Activated T-helper 1 cell treated with Interleukin-2 at 50 U/mL for 16 hours (primary cell): ENCODE data around the gene RNF212.
"Not testable (repeated sequence)": the region's sequence is repeated elsewhere in the genome, so short reads cannot be mapped to it uniquely, and the experiment has no call there.

Experiments
- DNase-seq: peaks from one replicate; pipeline ENCODE4 v3.0.0-alpha.2; 2020; ENCODE audit warnings: low read depth

RNF212 gene

DNA sequence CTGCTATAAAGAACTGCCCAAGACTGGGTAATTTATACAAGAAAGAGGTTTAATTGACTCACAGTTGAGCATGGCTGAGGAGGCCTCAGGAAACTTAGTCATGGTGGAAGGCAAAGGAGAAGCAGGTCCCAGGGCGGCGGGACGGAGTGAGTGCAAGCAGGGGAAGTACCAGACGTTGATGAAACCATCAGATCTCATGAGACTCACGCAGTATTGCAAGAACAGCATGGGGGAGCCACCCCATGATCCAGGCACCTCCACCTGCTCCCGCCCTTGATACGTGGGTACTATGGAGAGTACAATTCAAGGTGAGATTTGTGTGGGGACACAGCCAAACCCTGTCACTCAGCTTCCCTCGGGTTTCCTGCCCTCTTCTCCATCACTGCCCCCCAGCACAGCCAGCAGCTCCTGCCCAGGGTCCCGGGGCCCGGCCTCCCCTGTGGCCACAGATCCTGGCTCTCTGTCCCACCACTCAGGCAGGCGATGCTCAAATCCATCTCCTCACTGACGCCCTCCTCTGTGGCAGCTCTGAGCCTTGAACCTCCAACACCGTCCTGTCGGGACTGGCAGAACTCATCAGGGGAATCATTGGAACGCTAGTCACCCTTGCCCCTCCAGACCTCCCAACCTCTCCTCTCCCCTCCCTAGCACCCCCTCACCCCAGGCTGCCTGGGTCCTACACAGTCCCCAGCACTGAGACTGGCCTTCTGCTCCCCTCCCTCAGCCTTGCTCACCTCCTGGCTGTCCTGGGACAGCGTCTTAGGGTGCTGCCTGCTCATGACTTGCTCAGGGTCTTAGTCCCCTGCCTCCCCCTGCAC lies 64.4 kb downstream of the RNF212 start:
- no peak for DNase-seq

DNA sequence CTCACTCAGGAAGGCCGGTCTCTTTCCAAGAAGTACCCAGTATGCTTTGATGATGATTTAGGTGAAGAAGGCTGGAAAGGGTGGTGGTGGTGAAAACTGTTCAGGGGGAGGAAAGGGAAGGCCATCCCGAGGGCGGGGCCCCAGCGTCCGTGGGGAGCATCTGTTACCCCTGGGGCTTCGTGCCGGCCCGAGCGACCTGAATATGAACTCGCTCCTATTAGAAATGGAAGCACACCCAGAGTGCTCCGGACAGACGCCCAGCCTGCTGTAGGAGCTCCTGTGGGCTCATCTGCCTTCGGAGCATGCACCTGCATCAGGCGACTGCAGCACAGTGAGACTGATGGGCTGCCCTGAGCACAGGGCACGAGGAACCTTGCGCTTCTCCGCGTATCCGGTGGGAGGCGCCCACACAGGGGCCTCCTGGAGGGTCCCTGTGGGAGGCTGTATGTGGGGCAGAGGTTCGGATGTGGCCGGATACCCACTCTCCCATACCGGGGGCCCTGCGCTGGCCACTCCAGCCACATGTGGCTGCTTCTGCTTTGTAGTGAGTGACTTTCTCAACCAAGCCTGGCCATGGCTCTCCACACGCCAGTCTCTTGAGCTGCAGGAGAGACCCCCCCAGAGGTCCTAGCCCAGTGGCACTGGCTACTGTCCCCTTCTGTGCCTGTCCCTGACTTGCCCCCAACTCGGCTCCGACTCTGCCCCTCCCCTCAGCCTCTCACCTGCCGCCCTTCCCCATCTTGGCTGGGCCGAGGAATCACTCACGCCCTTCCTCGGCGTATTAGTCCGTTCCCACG lies 65.2 kb downstream of the RNF212 start:
- DNase-seq, result no peak

DNA sequence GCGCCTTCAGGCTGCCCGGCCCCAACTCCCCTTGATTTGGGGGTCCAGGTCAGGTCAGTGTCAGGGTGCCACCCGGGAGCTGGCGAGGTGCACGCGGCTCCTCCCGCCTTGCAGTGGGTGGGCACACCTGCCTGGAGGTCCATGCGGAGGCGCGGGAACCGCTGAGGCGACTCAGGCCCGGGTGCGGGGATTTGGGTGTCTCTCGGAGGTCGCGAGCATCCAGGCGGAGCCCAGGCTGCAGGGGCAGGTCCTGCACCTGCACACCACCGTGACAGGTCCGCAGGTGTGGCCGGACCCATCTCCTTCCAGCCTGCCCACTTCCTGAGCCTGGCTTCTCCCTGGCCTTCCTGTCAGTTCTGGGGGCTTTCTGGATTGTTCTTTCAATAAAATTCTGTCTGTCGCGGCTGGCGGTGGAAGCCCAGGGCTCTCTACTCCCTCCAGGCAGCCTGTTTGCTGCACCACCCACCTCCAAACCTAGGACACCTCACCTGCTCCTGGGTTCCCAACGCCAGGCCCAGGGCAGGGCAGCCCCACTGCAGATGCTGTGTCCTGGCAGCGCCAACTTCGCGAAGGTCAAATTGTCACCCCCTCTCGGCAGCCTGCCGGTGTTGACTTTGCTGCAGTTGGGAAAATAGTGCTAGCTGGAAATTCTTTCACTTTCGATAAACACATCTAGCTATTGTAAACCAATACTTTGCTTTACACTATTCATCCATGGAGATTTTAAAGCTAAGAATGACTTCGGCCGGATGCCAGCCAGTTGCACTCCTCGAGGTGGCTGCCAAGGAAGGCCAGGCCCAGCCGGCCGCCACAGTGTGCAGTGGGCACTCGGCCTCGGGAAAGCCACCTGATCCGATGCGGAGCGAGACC lies 66.0 kb downstream of the RNF212 start:
- DNase-seq, result no peak

DNA sequence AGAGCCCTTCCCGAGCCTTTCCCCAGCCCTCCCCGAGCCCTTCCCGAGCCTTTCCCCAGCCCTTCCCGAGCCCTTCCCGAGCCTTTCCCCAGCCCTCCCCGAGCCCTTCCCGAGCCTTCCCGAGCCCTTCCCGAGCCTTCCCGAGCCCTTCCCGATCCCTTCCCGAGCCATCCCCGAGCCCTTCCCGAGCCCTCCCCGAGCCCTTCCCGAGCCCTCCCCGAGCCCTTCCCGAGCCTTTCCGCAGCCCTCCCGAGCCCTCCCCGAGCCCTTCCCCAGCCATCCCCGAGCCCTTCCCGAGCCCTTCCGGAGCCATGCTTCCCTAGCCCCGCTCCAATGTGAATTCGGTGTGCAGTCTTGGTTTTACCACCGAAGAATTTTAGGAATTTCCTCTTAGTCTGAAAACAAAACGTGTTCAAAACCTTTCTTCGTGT lies 66.8 kb downstream of the RNF212 start:
- DNase-seq, result not testable (repeated sequence)

DNA sequence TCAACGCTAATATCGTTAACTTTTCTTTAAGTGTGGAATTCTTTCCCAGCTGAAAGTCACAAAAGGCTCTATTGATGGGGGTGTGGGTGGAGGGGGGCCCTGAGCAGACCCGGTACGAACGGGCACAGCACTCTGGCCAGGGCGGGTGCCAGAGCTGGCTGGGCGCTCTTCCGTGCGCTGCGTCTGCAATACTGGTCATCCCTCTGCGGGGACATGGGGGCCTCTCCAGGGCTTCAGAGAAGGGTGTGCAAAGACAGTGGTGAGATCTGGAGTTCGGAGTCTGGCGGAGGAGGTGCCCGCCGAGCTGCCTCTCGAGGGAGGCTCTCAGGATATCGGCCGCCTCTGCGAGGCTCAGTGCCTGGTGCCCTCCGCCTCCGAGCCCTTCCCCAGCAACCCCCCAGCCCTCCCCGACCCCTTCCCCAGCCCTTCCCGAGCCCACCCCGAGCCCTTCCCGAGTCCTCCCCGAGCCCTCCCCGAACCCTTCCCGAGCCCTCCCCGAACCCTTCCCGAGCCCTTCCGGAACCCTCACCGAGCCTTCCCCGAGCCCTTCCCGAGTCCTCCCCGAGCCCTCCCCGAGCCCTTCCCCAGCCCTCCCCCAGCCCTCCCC lies 67.7 kb downstream of the RNF212 start:
- DNase-seq, result no peak

DNA sequence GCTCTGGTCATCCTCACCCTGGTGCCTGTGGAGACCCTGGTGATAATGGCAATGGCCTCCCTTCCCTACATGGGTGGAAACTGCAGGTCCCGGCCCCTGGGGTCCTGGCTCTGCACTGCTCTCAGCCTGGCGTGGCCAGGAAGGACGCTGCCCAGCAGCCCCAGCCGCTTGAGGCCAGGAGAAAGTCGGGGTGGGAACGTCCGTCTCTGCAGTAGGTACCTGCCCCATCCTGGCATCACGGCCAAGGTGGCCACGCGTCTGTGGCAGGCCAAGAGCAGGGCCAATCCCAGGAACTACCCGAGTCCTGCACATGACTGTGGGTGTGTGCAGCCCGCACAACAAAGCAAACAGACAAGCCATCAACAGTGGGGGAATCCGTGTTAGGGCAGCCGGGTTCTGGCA lies 68.2 kb downstream of the RNF212 start:
- no peak for DNase-seq

DNA sequence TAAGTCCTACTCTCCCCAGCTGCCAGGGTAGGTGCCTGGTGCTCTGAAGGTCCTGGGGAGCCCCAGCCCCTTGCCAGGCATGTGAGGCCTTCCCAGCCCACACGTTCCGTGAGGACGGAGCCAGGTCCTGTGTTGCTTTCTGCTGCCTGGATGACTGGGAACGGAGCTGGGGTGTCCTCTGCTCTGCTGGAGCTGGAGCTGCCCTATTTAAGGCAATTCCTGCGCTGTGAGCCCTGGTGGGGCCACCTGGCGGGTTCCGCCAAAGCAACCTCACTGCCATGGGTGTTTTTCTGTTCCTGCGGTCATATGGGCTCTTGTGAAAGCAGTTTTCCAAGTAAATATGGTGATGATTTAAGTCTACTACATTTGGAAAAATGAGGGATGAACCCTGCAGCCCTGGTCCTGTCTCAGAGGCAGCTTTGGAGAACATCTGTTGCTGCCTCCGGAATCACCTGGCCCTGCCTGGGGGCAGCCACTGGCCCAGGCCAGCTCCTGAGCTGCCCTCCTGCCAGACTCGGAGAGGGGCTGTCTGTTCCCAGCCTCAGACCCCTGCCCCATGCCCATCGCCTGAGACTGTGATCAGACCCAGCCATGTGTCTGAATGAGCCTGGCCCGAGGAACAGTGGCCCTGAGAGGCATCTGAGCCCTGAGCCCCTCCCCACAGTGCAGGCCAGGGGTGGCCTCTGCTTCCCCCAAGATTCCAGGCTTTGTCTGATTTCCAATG lies 68.7 kb downstream of the RNF212 start:
- no peak for DNase-seq

DNA sequence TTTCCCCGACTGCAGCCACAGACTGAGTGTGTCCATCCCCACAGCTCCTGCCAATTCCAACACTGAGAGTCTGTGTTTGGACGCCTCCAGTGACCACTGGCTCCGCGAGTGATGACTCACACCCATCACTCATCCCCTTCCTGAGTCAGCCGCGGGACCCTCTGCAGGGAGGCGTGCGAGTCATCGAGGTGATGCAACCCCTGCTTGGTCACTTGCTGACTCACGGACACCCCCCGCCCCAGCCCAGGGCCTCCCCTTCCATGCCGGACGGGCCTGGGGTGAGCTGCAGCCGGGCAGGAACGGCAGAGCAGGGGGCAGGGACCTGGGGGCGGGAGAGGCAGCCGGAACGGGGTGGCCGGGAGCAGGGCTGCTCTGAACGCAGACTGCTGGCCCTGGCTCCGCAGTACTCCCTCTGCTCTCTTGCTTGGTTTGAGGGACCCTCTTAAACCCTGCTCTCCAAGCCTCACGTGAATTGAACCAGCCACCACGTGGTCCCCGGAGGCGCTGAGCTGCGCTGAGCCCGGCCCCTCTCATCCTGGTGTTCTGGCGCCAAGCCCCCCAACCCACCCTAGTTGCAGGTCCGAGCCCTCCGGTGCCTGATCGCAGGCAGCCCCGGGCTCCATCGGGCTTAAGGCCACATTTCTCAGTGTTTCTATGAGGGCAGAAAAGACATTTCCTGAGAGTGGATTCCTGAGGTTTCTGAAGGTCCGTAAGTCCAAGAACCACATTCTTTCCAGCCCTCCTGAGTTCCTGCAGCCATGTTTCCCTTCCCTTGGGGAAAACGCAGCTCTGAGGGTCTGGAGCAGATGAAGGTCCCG lies 69.5 kb downstream of the RNF212 start:
- DNase-seq, result no peak

DNA sequence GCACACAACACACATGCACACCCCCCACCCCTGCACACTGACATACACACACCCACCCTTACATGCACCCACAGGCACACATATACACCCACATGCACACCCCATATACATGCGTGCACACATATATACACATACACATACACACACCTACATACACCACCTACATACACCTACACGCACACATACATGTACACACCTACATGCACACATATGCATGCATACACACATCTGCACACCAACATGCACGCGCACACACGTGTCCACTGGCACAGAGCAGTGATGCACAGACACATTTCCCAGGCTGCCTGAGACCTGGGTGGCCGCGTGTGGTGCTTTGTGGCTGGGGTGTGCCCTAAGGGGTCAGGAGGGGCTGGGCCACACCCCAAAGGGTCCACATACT lies 70.2 kb downstream of the RNF212 start:
- DNase-seq, result no peak

DNA sequence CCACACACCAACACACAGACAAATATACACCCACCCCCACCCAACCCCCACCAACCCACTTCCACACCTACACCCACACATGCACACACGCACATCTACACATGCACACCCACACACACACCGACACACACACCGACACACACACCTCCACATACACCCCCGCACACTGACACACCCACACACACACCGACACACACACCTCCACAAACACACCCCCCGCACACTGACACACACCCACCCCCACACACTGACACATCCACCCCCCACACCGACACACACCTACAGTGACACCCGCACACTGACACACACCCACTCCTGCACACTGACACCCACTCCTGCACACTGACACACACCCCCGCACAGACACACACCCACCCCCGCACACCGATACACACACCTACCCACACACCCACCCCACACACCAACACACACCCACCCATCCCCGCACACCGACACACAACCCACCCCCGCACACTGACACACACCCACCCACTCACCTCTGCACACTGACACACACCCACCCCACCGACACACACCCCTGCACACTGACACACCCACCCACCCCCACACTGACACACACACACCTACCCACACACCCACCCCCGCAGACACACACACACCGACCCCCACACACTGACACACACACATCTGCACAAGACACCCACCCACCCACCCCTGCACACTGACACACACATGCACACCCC lies 70.9 kb downstream of the RNF212 start:
- DNase-seq, result no peak

DNA sequence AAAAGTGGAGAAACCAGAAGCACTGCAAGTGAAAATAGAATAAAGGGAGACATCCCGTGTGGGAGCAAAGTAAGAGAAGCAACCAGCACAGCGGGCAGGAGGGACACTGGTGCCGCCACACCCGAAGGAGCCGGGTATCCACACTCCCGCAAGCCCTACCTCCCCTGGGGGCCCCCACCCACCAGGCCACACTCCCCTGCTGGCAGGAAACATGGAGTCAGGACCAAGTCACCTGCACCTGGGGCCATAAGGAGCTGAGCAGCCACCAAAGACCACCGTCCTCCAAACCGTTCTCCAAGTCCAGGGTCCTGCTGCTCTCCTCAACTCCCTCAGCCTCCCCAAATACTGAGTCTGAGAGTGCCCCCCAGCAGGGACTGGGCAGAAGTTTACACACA lies 71.4 kb downstream of the RNF212 start:
- no peak for DNase-seq

DNA sequence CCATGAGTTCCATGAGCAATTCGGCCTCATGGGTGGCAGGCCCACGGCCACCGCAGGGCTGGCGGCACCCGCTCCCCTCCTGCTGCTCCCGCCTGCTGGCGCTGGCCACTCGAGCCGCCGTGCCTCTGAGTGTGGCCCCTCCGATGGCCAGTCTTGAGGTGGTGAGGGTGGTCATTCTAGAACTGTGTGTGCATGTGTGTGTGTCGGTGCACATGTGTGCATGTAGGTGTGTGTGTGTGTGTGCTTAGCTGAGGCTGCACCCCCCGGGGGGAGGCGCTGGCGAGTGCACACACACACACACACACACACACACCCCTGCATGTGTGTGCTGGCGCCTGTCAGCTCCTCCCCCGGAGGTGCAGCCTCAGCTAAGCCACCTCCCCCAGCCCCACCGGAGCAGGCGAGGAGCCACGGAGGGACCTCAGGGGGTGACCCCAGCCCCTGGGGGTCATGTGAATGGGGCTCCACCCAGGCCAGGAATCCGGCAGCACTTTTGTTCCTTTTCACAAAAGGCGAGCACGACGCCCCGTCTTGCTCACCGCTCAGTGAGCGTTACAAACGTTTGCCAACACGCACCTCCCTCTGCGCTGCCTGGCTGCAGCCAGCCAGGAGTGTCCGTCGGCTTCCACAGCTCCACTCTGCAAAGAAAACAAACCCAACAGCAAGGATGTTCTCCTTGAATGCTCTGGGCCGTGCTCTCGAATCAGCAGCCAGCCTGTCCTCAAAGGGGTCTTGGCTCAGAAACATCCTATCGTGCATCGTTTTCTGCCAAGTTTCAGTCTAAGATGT lies 72.0 kb downstream of the RNF212 start:
- DNase-seq, result no peak

DNA sequence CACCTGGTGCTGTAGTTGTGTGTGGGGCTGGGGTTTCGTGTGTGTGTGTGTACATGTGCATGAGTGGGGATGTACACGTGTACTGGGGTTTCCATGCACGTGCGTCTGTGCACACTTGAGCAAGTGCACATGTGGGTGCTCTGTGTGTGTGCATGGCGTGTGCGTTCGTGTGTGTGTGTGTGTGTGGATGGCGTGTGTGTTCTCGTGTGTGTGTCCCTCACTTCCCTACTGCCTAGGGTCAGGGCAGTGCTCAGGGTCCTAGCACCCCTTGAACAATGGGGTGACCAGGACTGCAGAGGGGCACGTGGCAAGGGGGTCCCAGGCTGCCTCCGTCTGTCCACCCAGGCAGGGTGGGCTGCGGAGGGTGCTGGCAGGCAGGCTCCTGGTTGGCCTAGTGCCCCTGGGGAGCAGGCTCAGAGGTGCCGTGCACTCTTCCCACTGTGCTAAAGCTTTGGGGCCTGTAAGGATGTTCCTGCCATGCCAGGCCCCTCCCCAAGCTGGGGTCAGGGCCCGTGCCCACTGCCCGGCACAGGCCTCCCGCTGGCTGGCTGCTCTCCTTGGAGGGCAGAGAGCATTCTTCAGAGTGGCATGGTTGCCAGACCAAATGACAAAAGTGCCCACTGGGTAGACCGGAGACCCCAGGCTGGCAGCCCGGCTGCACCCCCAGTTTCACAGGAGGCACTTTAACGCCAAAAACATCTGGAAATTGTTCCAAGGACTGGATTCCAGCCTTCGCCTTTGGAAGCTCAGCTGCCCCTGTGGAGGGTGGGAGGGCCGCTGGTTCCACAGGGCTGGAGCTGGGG lies 72.8 kb downstream of the RNF212 start:
- DNase-seq, result no peak

DNA sequence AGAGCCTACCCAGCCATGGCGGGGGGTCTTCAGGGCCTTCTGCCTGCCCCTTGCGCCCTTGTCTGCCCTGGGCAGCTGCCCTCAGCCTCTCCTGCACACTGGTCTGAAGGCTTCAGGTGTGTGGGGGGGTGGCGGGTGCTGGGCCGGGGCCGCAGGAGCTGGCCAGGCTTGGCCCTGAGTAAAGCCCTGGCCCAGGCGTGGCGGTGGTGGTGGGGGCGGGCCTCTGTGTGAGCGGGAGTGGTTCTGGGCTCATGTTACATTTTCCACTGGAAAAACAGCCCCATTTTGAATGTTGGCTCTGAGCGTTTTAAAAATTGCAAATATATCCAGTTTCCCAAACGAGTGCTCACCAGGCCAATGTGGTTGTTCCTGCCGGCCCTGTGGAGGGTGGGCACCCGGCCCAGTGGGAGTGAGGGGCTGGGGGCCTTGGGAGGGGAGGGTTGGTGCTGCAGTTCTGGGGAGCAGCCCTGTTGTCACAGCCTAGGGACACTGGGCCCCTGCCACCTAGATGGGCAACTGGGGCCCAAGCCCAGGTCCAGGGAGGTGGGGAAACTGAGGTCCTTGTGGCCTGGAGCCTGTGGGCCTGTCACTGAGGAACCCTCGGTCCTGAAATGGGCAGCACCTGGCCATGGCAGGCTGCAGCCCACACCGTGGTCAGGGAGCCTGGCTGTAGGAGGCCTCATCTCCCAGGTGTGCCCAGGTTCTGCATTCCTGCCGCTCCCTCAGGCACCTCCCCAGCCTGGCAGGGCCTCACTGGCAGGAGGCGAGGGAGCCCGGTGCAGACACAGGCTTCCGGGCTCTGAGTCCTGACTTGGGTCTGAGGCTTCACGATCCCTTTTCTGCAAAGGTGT lies 73.6 kb downstream of the RNF212 start:
- DNase-seq, result no peak

DNA sequence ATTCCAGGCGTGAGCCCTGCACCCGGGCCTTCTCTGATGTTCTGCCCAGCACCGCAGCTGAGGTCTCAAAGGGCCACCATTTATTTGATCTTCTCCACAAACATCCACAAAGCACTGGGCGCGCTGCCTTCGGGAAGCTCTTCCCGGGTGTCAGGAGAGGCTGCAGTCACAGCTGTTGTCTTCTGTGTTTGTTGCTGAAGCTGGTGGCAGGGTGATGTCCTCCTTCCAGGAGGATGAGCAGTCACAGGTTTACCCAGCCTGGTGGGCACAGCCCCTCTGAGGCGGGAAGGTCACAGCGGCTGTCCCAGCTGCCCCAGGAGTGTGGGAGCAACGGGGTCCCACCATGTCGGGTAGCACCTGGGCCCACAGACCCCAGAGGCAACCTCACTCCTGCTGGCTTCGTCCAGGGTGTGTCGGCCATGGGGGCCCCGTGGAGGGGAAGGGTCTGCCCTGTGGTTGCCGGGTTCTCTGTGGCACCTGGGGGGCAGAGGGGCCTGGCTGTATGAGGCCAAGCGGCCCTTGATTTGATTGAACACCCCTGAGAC lies 74.3 kb downstream of the RNF212 start:
- DNase-seq, result no peak

DNA sequence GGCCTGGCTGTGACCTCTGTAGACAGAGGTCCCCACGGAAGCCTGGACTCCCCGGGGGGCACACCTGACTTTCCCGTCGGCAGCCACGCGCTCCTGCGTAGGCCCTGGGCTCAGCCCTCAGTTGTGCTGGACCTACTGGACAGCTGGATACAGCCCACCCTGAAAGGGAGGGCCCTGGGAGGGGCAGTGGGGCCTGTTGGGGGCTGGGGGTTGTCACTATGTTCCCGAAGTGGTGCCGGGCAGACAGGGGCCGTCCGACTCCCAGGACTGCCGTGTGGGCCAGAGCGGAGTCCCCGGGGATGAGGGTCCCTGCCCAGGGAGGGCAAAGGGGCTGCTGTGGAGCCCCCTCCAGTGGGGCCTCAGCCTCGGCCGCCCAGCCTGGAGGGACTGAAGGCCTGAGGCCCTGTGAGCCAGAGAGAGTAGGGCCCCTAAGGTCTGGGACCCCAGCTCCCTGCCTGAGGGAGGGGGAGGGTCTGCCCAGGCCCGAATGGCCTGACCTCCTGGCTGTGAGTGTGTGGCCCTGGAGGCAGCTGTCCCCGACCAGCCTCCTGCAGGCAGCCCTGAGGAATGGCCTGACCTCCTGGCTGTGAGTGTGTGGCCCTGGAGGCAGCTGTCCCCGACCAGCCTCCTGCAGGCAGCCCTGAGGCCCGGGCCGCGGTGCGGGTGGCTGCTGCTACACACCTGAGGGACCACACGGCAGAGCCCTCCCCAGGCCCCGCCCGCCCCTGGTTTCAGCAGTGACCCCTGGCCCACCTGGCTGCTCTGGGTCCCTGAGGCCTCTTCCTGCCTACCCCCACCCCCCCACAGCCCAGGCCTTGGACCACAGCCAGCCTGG lies 76.2 kb downstream of the RNF212 start:
- no peak for DNase-seq
